ENCODE results near the gene ABCA2.

DNA sequence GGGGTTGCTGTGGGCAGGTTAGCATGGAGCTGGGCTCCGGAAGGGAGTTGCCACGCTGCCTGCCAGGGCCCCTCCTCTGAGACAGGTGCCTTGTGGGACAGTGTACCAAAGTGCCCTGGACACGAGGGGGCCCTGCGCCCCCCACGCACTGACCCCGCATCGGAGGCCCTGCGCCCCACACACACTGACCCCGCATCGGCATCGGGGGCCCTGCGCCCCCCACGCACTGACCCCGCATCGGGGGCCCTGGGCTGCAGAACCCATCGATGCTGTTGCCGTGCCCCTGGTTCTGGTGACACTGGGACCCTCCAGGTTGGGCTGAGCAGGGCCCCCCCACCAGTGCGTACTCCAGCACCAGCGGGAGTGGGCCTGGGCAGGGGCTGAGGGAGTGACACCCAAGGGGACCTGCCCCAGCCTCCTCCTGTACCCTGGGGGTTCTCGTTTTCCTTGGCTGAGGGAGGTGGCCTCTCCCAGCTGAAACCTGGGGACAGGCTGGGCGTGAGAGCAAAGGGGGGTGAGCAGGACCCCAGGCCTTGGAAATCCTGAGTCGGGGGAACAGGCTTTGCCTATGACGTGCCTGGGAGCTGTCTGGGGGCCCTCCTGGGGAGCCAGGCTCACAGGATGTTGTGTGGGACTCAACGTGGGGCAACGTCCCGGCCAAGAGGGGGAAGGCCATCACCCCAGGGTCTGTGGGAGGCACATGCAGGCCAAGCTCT, 35.4 kb upstream of the ABCA2 start:
- TF ChIP-seq, protein P1, sequence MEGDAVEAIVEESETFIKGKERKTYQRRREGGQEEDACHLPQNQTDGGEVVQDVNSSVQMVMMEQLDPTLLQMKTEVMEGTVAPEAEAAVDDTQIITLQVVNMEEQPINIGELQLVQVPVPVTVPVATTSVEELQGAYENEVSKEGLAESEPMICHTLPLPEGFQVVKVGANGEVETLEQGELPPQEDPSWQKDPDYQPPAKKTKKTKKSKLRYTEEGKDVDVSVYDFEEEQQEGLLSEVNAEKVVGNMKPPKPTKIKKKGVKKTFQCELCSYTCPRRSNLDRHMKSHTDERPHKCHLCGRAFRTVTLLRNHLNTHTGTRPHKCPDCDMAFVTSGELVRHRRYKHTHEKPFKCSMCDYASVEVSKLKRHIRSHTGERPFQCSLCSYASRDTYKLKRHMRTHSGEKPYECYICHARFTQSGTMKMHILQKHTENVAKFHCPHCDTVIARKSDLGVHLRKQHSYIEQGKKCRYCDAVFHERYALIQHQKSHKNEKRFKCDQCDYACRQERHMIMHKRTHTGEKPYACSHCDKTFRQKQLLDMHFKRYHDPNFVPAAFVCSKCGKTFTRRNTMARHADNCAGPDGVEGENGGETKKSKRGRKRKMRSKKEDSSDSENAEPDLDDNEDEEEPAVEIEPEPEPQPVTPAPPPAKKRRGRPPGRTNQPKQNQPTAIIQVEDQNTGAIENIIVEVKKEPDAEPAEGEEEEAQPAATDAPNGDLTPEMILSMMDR (optimal IDR thresholded peaks at IDR 0.05 in 1 of 3, IDR thresholded peaks at IDR 0.05 in 1 of 3, conservative IDR thresholded peaks at IDR 0.05 in 1 of 3; ENCODE audit: extremely low read depth in 1 of 3, insufficient read depth in 2 of 3, low read length in 3 of 3), result no peak
- no peak for TF ChIP-seq EZH2 (IDR thresholded peaks at IDR 0.05; ENCODE audit: low read length)

Measured in keratinocyte (primary cell).